DMS79 treated with DMSO at 0.1 percent for 48 hours (cell line): ENCODE data around the gene CCDC157.
"Not testable (repeated sequence)": the region's sequence is repeated elsewhere in the genome, so short reads cannot be mapped to it uniquely, and the experiment has no call there.

ENCODE experiments used
- DNase-seq: peaks from one replicate; lab custom pipeline; 2025; lab: John Stamatoyannopoulos, UW

Gene CCDC157

GRCh38 chr22:30390974-30391691 lies 34.3 kb downstream of the CCDC157 start:
- DNase-seq = no peak

- no peak for DNase-seq
Observed at GRCh38 chr22:30392661-30393321, 36.0 kb downstream of the CCDC157 start.

- DNase-seq = no peak
Observed at GRCh38 chr22:30393322-30393680, 36.5 kb downstream of the CCDC157 start.

- no peak for DNase-seq
Observed at GRCh38 chr22:30393885-30394284, 37.1 kb downstream of the CCDC157 start.

GRCh38 chr22:30396871-30397655 lies 40.3 kb downstream of the CCDC157 start, which contains the start of gene SEC14L2:
TSS of gene SEC14L2 (plus strand) at chr22:30397018. CDS start at chr22:30397117, 99 bp downstream.
- DNase-seq = peak; percentile 24

- DNase-seq = no peak
Observed at GRCh38 chr22:30397656-30398635, 41.1 kb downstream of the CCDC157 start.

GRCh38 chr22:30398685-30399680 lies 42.2 kb downstream of the CCDC157 start:
- DNase-seq = no peak

- no peak for DNase-seq
Observed at GRCh38 chr22:30399718-30400117, 42.9 kb downstream of the CCDC157 start.

- no peak for DNase-seq
Observed at GRCh38 chr22:30400159-30400558, 43.4 kb downstream of the CCDC157 start.

GRCh38 chr22:30401024-30401423 lies 44.2 kb downstream of the CCDC157 start:
- DNase-seq = not testable (repeated sequence)

- DNase-seq = no peak
Observed at GRCh38 chr22:30402028-30402765, 45.4 kb downstream of the CCDC157 start.

GRCh38 chr22:30402766-30403104 lies 45.9 kb downstream of the CCDC157 start:
- DNase-seq = not testable (repeated sequence)

- DNase-seq = no peak
Observed at GRCh38 chr22:30404307-30404706, 47.5 kb downstream of the CCDC157 start.

- DNase-seq = no peak
Observed at GRCh38 chr22:30405731-30406130, 48.9 kb downstream of the CCDC157 start.

GRCh38 chr22:30406400-30406799 lies 49.6 kb downstream of the CCDC157 start:
- no peak for DNase-seq

- no peak for DNase-seq
Observed at GRCh38 chr22:30408388-30409102, 51.7 kb downstream of the CCDC157 start.

GRCh38 chr22:30411780-30412179 lies 55.0 kb downstream of the CCDC157 start:
- no peak for DNase-seq

GRCh38 chr22:30413001-30413400 lies 56.2 kb downstream of the CCDC157 start:
- DNase-seq = no peak
